Right cardiac atrium (tissue), 5 donors: ENCODE results near the gene SIGLEC15. TPM values are rescaled to one million over a fixed set of nuclear protein-coding genes. Genes with fewer than 3 reads are reported as not detected.
"Not testable (repeated sequence)": the region's sequence is repeated elsewhere in the genome, so short reads cannot be mapped to it uniquely, and the experiment has no call there.

ENCODE experiments used
- ATAC-seq, 2 donors: fragments of 200-7000 bp; cut with Tn5 transposase; one replicate each; pipeline versions ENCODE4 v1.8.0 to v1.9.1; 2020; ENCODE audit warnings: moderate library complexity in 2 of 2, mild to moderate bottlenecking in 1 of 2
- DNase-seq, 3 donors: peaks; one replicate each; pipeline ENCODE4 v3.0.0-alpha.2; 2020
- H3K27ac ChIP-seq: one replicate; pipeline ENCODE4 v1.5.1; 2013; ENCODE audit warnings: mild to moderate bottlenecking, low read length, control low read depth, moderate library complexity
- H3K27me3 ChIP-seq: one replicate; pipeline ENCODE4 v1.6.1; 2013; ENCODE audit not compliant: control insufficient read depth, insufficient read depth
- H3K4me1 ChIP-seq: one replicate; pipeline ENCODE4 v1.6.1; 2013; ENCODE audit warnings: low read length; ENCODE audit not compliant: control insufficient read depth, insufficient read depth
- H3K4me3 ChIP-seq: one replicate; pipeline ENCODE4 v1.5.1; 2013; ENCODE audit warnings: low read length, control low read depth
- H3K9me3 ChIP-seq: one replicate; pipeline ENCODE4 v1.6.1; 2013; ENCODE audit warnings: low read length; ENCODE audit not compliant: control insufficient read depth
- WGBS: extraction: QIAGEN DNeasy Blood & Tissue Kit; methylation state at CpG from one replicate; pipeline ENCODE4 v1.1.7; 2013; 5-methylcytosine and 5-hydroxymethylcytosine counted together
- intact Hi-C, 4 donors: fragments of 100-400 bp; cut with DNase I; formaldehyde crosslinking; loops; one replicate each; pipeline versions ENCODE4 v1.11.0 to v1.14.0; 2022 to 2023
- polyA plus RNA-seq: library from polyadenylated mRNA; stranded (reverse); fragments of 200-250 nt; gene quantifications from one replicate; pipeline ENCODE4 v1.2.3, GENCODE V29; 2013
- total RNA-seq, 4 donors: library from RNA; stranded (reverse); fragmentation: NEBNext Ultra II Directional; extraction: Animal tissue kit (Norgen Biotek cat#: 25700); gene quantifications; one replicate each; pipeline ENCODE4 v1.2.1, GENCODE V29; 2021
- donor health status: healthy with polysubstance abuse.
- donor health status: DM: no; HTN: yes; CAD: no.
- donor health status: DM: no; HTN: no; CAD: no.
- donor health status: DM: no; HTN: yes; CAD: no; lungs with severe emphysema.
- donor health status: DM: yes; HTN: yes; CAD: no.

Gene SIGLEC15
- total and polyA plus RNA-seq, 5 donors, result 0.09 to 0.38 (median 0.21) TPM; not detected in 1

- Histone ChIP-seq H3K9me3 (no peaks in the 10 kb centered on the region), H3K4me1 (no peaks in the 10 kb centered on the region), H3K27me3 (no peaks in the 10 kb centered on the region), H3K27ac (no peak overlapping the region), H3K4me3 (no peak overlapping the region)
- 76% methylated on average over 5 of the region's 5 CpGs for WGBS
- intact Hi-C loops, result no loop called here
- no peak for DNase-seq
- no peak for ATAC-seq
Observed at GRCh38 chr18:45792506-45793263, 32.8 kb upstream of the SIGLEC15 start.

DNA sequence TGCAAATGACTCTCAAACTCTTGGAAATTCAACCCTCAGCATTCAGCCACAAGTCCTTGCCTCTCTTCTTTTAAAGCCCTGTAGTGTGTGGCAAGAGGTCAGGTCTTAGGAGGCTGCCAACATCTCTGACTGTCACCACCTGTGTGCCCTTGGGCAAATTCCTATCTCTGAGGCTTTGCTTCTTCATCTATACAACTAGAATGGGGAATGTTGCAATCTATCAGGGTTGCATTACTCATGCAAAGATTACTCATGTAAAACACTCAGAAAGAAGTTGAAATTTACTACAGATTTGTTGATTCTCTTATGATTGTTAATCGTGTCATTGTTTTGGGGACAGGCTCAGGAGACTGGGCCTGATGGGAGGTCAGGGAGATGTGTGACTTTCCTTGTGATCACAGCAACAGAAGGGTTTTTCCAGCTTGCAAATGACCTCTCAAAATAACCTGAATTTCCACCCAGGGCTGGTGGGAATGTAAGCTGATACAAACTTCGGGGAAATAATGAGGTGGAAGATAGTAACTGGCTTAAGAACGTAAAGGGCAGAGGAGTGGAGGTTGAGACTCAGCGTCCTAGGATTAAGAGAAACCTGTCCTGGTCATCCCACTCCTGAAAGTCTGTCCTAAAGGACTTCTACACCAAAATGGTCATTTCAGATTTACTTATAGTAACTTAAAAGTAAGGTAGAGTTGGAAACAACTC is 32.1 kb upstream of the SIGLEC15 start:
- Histone ChIP-seq H3K4me1 (no peaks in the 10 kb centered on the region), H3K27ac (no peak overlapping the region), H3K27me3 (no peaks in the 10 kb centered on the region), H3K9me3 (no peaks in the 10 kb centered on the region), H3K4me3 (no peak overlapping the region)
- ATAC-seq, result no peak
- intact Hi-C loops, result no loop called here
- WGBS, result 48% methylated on average over 4 of the region's 4 CpGs
- DNase-seq, result no peak

GRCh38 chr18:45801416-45802004 is 24.0 kb upstream of the SIGLEC15 start:
- no peaks in the 10 kb centered on the region for H3K4me1 ChIP-seq
- H3K27ac ChIP-seq, result no peak overlapping the region
- no peaks in the 10 kb centered on the region for H3K27me3 ChIP-seq
- intact Hi-C loops, result no loop called here
- H3K9me3 ChIP-seq, result no peaks in the 10 kb centered on the region
- DNase-seq (no peak), ATAC-seq (no peak)
- no peak overlapping the region for H3K4me3 ChIP-seq
- 86% methylated on average over 1 of the region's 1 CpG for WGBS

DNA sequence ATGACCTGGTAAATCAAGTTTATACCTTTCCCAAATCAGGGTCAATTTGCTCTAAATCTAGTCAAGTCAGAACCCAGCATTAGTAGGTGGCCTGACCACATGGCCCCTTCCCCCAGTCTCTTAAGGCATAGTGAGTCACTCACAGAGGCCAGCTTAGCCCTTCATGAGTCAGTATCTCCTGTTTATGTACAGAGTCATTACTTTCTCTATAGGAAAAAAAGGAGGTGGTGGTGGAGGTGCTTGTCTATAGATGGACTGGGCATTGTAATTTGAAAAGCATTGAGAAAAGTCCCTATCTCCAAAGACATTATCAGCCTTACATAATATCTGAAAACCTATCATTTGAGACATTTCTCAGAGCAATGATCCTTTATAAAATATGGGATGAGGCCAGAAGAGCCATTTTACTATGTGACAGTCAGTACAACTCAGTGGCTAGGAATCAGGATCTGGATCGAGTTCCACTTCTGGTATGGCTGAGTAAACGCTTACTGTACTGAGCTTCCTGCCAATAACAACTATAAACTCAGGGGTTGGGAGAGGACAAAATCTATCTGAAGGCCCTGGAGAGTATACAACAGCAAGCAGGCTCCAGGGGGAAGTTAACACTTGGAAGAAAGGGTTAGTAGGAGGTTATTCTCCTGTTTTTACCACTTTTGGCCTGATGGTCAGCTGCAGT is 22.5 kb upstream of the SIGLEC15 start:
- H3K4me1 ChIP-seq, result no peaks in the 10 kb centered on the region
- H3K9me3 ChIP-seq, result no peaks in the 10 kb centered on the region
- WGBS, result 63% methylated on average over 2 of the region's 2 CpGs
- H3K27me3 ChIP-seq, result no peaks in the 10 kb centered on the region
- ATAC-seq (no peak), DNase-seq (no peak)
- H3K4me3 ChIP-seq, result no peak overlapping the region
- intact Hi-C loops, result no loop called here
- no peak overlapping the region for H3K27ac ChIP-seq

DNA sequence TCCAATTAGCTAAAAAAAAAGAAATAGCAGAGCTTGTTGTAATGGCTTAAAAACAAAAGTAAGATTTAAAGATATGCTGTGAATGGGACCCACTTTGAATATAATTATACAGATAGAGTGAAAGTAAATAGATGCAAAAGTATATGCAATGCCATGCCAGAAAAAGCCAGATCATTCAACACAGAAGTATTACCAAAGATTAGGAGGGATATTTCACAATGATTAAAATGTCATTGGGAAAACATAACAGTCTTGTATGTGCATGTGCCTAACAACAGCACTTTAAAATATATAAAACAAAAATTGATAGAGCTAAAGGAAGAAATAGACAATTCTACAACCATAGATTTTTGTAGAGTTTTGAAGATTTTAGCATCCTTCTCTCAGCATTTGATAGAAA is 19.9 kb upstream of the SIGLEC15 start:
- intact Hi-C loops, result no loop called here
- Histone ChIP-seq H3K27ac (no peak overlapping the region), H3K4me3 (no peak overlapping the region), H3K9me3 (no peaks in the 10 kb centered on the region), H3K4me1 (no peaks in the 10 kb centered on the region), H3K27me3 (no peaks in the 10 kb centered on the region)
- DNase-seq, result no peak
- no peak for ATAC-seq

DNA sequence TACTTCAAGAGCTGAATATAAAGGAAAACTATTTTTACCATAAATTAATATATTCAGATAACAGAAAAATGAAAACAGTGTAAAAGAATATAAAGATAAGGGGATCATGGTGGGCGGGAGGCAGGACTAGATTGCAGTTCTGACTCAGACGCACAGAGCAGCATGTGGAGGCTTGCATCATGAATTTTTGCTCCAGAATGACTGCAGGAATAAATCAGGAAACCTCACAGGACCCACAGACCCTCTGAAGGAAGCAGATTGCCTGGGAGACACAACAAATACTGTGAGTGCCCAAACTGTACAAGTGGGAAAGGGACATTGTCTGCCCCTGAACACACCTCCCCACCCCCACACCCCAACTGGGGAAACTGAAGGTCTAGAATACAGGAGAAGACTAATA is 19.2 kb upstream of the SIGLEC15 start:
- ATAC-seq (no peak), DNase-seq (no peak)
- intact Hi-C loops, result no loop called here
- H3K9me3 ChIP-seq, result no peaks in the 10 kb centered on the region
- H3K4me1 ChIP-seq, result no peaks in the 10 kb centered on the region
- 44% methylated on average over 2 of the region's 2 CpGs for WGBS
- no peak overlapping the region for H3K4me3 ChIP-seq
- H3K27ac ChIP-seq, result no peak overlapping the region
- no peaks in the 10 kb centered on the region for H3K27me3 ChIP-seq

GRCh38 chr18:45807144-45807543 is 18.3 kb upstream of the SIGLEC15 start:
- H3K4me3 ChIP-seq, H3K27me3 ChIP-seq, H3K27ac ChIP-seq, H3K4me1 ChIP-seq, intact Hi-C loops, ATAC-seq, DNase-seq, H3K9me3 ChIP-seq: not testable (repeated sequence)
- 50% methylated on average over 2 of the region's 2 CpGs for WGBS

GRCh38 chr18:45814733-45815132 is 10.7 kb upstream of the SIGLEC15 start:
- DNase-seq, ATAC-seq, H3K27ac ChIP-seq, H3K4me3 ChIP-seq, H3K9me3 ChIP-seq, H3K4me1 ChIP-seq, H3K27me3 ChIP-seq, intact Hi-C loops: not testable (repeated sequence)

- Histone ChIP-seq H3K4me1 (no peaks in the 10 kb centered on the region), H3K9me3 (no peaks in the 10 kb centered on the region), H3K4me3 (no peak overlapping the region), H3K27me3 (no peaks in the 10 kb centered on the region), H3K27ac (no peak overlapping the region)
- WGBS, result 70% methylated on average over 1 of the region's 1 CpG
- ATAC-seq (no peak), DNase-seq (no peak)
- intact Hi-C loops, result no loop called here
Observed at GRCh38 chr18:45817543-45817942, 7.9 kb upstream of the SIGLEC15 start.

DNA sequence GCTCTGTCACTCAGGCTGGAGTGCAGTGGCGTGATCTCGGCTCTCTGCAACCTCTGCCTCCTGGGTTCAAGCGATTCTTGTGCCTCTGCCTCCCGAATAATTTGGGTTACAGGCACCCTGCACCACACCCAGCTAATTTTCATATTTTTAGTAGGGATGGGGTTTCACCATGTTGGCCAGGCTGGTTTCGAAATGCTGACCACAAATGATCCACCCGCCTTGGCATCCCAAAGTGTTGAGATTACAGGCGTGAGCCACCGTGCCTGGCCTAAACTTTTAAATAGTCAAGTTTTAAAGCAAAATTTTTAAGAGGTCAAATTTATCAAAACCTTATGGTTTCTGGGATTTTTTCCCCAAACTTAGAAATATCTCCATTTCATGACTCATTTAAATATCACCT is 6.7 kb upstream of the SIGLEC15 start:
- 86% methylated on average over 8 of the region's 8 CpGs for WGBS

More for the DNA sequence above, 6.7 kb upstream of the SIGLEC15 start:
- H3K9me3 ChIP-seq, H3K27me3 ChIP-seq, H3K4me3 ChIP-seq, H3K4me1 ChIP-seq, DNase-seq, ATAC-seq, intact Hi-C loops, H3K27ac ChIP-seq: not testable (repeated sequence)
